Right kidney (tissue), 9 donors: Measurements from ENCODE around the gene CLTA.
A peak's percentile ranks its signal among the peaks of the same experiment; 100 is the strongest.

ENCODE experiments used
- DNase-seq: peaks from one replicate; pipeline ENCODE4 v3.0.0-alpha.2; 2016
- long read RNA-seq, 8 donors: transcript quantifications; one replicate each; lab custom pipeline, GENCODE V29; 2026

The CLTA gene, protein sequence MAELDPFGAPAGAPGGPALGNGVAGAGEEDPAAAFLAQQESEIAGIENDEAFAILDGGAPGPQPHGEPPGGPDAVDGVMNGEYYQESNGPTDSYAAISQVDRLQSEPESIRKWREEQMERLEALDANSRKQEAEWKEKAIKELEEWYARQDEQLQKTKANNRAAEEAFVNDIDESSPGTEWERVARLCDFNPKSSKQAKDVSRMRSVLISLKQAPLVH
- long read RNA-seq, donor 1, transcript CLTA-202 (5 exons, 1,073 nt) = major isoform, 195 of 277 reads
- long read RNA-seq, donor 1, partial matches to known transcripts = 81 of 277 reads
- long read RNA-seq, donor 1, other reads (novel, unspliced or antisense) = 0 of 277 reads
- long read RNA-seq, donor 2, transcript CLTA-202 (5 exons, 1,073 nt) = major isoform, 137 of 152 reads
- long read RNA-seq, donor 2, partial matches to known transcripts = 15 of 152 reads
- long read RNA-seq, donor 2, other reads (novel, unspliced or antisense) = 0 of 152 reads
- long read RNA-seq, donor 3, transcript CLTA-202 (5 exons, 1,073 nt) = major isoform, 58 of 75 reads
- long read RNA-seq, donor 3, partial matches to known transcripts = 13 of 75 reads
- long read RNA-seq, donor 3, other reads (novel, unspliced or antisense) = 0 of 75 reads
- long read RNA-seq, donor 4, transcript CLTA-202 (5 exons, 1,073 nt) = major isoform, 127 of 208 reads
- long read RNA-seq, donor 4, partial matches to known transcripts = 75 of 208 reads
- long read RNA-seq, donor 4, other reads (novel, unspliced or antisense) = 5 of 208 reads
- long read RNA-seq, donor 5, transcript CLTA-202 (5 exons, 1,073 nt) = major isoform, 188 of 202 reads
- long read RNA-seq, donor 5, partial matches to known transcripts = 11 of 202 reads
- long read RNA-seq, donor 5, other reads (novel, unspliced or antisense) = 0 of 202 reads
- long read RNA-seq, donor 6, transcript CLTA-202 (5 exons, 1,073 nt) = major isoform, 165 of 315 reads
- long read RNA-seq, donor 6, partial matches to known transcripts = 144 of 315 reads
- long read RNA-seq, donor 6, other reads (novel, unspliced or antisense) = 5 of 315 reads
- long read RNA-seq, donor 7, transcript CLTA-202 (5 exons, 1,073 nt) = major isoform, 254 of 314 reads
- long read RNA-seq, donor 7, partial matches to known transcripts = 52 of 314 reads
- long read RNA-seq, donor 7, other reads (novel, unspliced or antisense) = 5 of 314 reads
- long read RNA-seq, donor 8, transcript CLTA-202 (5 exons, 1,073 nt) = major isoform, 140 of 157 reads
- long read RNA-seq, donor 8, partial matches to known transcripts = 16 of 157 reads
- long read RNA-seq, donor 8, other reads (novel, unspliced or antisense) = 0 of 157 reads

DNA sequence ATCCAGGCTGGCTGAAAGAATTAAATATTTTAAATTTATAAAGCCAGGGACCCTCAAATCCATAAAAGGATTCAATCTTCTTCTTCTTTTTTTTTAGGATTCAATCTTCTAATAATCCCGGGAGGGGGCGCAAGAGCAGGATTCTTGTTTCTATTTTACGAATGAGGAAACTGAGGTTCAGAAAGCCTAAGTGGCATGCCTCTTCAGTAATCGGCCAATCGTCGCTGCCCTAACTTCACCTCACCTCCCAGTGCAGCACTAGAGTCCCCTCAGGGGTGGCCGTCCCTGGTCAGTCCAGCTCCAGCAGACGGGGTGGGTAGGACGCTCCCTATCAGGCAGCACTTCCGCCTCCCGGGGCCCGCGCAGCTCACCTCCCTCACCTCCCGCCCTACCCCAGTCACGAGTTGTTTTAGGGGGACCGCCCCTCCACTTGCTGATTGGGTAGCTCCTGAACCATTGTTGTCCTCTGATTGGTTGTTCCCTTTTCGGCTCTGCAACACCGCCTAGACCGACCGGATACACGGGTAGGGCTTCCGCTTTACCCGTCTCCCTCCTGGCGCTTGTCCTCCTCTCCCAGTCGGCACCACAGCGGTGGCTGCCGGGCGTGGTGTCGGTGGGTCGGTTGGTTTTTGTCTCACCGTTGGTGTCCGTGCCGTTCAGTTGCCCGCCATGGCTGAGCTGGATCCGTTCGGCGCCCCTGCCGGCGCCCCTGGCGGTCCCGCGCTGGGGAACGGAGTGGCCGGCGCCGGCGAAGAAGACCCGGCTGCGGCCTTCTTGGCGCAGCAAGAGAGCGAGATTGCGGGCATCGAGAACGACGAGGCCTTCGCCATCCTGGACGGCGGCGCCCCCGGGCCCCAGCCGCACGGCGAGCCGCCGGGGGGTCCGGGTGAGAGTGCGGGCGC lies at the start of gene CLTA:
Gene CLTA (plus strand): TSS at position 534 of the 902 bp plus-strand sequence. CDS start 136 bp downstream, at position 670.
- peak; percentile 93 for DNase-seq

DNA sequence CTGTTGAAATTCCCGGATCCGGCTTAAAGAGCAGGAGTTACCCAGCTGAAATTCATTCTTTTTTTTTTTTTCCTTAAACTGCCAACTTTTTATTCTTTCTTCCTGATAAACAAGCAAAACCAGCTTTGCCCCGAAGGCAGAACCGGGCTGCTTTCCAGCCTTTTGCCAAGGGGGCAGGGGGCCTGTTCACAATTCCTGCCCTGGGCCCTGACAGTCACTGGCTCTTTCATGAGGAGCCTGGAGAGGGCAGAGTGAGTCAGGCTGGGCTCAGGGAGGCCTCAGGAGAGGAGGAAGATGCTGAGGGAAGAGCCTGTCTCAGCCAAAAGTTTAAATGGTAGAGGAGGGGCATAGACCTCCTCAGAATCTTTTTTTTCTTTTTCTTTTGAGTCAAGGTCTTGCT lies 49.4 kb upstream of the CLTA start:
- no peak for DNase-seq

DNA sequence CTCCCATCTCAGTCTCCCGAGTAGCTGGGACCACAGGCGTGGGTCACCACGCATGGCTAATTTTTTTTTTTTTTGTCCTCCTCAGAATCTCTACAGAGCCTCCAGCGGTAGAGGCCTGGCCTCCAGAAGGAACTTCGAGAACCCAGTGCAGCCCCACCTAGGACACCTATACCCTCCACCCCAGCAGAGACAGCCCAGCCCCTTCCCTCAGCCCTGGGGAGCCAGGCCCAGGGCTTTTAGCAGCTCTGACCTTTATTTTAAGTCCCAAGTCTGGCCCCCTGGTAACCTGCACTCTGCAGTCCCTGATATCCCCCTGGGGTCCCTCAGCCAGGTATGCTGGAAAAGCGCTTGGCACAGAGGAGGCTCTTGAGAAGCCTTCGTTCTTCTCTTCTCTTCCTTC lies 49.0 kb upstream of the CLTA start:
- no peak for DNase-seq

DNA sequence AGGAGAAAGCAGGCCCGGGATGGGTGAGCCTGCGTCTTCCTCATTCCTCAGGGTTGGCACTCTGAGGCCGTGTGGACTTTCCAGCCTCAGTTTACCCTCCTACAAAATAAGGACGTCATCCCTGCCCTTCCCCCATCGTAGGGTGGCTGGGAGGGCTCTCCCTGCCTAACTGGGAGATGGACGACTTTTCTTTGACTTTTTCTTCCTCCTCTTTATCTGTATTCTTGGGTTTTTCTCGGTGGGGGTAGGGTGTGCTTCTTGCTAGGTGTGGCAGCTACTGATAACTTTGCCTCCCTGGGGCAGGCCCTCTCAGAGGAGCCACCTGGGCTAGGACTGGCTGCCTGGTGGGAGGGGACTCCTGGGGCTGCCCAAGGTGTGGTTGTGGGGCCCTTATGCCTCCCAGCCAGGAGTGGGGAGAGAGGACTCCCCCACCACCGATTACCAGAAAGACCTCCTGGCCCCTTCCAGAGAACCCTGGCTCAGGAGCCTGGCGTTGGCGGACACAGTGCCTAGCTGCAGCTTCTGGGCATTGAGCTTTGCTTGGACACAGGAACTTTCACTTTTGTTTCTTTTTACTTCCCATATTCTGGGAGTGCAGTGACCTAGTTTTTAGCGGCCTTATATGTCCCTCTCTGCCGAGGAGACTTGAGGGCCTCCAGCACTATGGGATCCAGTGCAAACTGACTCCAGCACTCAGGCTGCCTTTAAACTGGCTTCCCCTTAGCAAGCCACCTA lies 48.0 kb upstream of the CLTA start:
- no peak for DNase-seq

DNA sequence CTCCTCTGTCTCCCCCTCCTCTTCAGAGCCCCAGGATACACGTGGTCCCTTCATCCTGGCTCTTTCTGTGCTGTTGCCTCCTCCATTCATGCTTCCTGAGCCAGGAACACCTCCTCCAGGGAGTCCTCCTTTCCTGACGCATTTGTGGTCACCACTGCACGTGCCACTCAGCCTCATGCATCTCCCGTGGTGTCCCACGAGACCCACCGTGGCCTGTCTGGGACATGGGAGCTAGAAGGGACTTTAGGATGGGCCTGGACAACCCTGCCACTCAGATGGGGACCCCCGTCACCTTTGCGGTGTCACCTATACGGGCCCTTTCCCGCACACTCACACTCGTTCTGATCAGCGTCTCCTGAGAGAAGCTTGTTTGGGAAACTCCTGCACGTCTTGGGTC lies 47.5 kb upstream of the CLTA start:
- DNase-seq = no peak

DNA sequence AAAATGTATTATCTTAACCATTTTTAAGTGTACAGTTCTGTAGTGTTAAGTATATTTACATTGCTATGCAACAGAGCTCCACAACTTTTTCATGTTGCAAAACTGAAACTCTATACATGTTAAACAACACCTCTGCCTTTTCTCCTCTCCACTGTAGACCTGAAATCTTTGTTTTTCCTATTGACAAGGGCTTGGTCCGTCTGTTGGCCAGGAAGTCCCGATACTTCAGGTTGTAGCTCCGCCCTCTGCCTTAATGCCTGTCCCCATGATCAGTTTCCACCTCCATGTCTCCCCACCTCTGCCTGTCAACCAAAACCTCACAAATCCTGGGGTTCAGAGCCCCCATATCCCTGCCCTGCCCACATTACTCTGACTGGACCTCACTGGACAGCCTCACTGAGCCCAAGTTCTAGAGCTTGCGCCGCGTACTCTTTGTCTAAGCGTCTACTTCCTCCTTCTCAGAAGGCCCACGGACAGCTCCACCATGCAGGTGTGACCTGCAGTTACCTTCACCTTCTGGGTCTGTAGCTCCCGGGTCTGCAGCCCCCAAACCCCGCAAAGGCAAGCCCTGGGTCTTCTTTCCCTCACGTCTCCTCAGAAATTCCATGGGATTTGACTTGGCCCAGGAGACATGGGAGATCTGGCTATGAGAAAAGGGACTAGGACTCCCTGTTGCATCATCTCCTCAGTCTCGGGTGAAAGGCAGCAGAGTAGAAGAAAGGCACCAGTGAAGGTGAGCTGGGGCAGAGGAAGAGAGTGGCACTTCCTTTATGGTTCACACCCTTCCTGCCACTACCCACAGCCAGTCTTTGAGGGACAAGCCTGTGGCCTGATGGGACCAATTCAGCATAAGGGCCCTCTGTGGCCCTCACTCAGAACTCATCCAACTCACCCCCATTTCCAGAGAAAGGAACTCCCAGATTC lies 46.1 kb upstream of the CLTA start:
- DNase-seq = no peak

DNA sequence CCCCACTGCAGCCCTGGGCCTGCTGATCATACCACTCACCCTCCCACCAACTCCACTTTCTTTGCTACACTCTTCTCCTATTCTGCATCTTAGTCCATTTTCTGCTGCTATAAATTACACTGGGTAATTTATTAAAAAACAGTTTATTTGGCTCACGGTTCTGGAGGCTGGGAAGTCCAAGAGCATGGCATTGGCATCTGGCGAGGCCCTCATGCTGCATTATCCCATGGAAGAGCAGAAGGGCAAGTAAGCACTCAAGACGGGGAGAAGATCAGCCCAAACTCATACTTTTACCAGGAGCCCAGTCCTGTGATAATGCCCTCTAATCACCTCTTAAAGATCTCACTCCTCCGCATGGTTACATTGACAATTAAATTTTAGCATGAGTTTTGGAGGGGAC lies 44.8 kb upstream of the CLTA start:
- no peak for DNase-seq

DNA sequence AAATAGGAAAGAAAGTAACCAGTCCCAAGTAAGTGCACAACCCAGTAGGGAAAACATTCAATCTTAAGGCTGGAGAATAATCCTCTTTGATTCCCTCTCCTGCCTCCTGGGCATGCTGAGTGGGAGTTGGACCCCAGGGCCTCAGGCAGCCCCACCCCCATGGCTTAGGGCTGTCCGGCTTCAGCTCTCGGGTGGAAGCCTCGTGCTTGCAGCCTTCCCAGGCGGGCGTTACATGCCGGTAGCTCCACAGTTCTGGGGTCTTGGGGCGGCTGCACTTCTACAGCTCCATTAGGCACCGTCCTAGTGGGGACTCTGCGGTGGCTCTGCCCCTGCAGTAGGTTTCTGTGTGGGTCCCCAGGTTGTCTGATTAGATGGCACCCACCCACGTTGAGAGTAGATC lies 44.1 kb upstream of the CLTA start:
- DNase-seq = no peak

DNA sequence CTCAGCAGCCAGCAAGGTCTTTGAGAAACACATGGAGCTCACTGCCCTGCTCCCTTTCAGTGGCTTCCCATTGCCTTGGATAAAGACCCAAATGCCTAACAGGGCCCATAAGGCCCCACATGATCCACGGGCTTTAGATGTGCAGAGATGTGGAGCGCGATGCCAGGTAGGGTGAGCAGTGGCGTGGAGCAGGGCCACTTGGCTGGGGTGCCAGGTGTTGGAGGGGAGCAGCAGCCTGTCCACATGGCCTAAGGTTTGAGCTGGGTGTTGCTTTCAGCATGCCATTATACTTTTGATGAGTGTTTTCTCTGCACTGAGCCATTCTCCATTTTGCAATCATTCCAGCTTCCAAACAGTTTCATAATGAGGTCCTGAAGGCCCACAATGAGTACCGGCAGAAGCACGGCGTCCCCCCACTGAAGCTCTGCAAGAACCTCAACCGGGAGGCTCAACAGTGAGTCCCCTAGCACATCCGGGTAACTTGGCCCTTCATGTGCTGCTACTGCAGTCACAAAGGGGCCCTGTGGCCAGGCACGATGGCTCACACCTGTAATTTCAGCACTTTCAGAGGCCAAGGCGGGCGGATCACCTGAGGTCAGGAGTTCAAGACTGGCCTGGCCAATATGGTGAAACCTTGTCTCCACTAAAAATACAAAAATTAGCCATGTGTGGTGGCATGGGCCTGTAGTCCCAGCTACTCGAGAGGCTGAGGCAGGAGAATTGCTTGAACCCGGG lies 43.1 kb upstream of the CLTA start:
- DNase-seq = no peak

DNA sequence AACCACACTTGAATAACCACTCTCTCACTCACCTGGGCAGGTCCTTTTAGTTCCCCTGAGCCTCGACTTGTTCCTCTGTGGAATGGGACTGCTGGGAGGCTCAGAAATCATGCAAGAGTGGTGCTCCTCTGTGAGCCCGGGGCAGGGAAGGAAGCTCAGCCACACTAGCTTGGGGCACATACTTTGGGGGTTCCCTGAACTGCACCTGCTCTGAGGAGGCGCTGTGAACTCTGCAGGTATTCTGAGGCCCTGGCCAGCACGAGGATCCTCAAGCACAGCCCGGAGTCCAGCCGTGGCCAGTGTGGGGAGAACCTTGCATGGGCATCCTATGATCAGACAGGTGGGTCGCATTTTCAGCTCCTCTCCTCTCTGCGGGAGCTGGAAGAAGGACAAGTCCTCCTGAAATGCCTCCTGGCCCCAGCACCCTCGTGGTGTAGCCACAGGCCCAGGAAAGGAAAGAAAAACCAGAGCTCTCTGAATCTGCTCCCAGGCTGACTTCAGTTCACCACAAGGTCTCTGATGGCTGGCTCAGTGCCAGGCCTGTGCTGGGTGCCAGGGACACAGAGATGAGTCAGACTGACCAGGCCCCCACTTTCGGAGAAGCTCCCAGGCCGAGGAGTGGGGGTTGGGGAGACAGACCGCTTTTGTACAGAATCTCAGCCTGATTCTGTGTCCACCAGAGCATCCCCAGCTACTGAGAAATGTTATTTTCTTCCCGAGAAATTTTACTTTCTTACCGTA lies 42.2 kb upstream of the CLTA start:
- no peak for DNase-seq

DNA sequence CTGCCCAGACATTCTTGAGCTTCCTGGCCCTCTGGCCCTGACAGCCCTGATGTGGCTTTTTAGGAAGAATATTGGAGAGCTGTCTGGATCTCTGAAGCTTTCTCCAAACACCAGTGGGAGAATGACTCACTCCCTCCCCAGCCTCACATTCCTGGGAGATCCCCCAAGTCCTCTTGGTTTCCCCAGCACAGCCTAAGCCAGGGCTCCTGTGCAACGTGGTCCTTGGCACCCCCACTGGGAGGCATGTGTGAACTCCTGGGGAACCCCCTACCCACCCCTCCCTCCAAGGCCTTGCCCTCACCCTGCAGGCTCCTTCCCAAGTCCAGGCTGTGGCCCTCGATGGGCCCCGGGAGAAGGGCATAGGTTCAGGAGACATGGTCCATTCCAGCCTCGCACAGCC lies 41.5 kb upstream of the CLTA start:
- no peak for DNase-seq

DNA sequence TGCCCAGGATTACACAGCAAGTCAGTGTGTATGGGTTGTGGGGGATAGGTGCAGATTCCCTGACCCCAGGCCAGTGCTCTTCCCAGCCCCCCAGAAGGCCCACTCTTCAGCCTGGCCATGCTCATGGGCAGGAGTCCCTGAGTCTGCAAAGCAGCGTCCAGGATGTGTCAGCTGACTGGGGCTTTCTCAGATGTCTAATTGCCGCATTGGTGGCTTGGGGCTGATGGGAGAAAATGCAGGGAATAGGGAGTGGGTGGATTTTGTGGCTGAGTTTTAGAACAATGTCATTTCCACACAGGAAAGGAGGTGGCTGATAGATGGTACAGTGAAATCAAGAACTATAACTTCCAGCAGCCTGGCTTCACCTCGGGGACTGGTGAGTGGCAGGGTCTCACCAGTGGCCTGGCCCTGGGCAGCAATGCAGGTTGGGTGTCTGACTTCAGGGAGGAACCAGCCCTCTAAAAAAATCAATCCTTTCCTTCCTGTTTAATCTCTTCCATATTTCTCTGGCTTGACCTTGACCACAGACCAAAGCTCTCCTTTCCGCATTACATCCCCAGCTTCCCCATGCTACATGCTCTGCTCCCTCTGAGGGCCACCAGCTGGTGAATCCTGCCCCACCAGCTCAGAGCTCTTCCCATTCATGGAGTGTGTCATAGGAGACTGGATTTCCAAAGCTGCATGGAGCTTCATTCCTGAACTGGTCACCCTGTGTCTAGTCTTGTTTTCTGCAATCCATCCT lies 40.0 kb upstream of the CLTA start:
- DNase-seq = no peak

DNA sequence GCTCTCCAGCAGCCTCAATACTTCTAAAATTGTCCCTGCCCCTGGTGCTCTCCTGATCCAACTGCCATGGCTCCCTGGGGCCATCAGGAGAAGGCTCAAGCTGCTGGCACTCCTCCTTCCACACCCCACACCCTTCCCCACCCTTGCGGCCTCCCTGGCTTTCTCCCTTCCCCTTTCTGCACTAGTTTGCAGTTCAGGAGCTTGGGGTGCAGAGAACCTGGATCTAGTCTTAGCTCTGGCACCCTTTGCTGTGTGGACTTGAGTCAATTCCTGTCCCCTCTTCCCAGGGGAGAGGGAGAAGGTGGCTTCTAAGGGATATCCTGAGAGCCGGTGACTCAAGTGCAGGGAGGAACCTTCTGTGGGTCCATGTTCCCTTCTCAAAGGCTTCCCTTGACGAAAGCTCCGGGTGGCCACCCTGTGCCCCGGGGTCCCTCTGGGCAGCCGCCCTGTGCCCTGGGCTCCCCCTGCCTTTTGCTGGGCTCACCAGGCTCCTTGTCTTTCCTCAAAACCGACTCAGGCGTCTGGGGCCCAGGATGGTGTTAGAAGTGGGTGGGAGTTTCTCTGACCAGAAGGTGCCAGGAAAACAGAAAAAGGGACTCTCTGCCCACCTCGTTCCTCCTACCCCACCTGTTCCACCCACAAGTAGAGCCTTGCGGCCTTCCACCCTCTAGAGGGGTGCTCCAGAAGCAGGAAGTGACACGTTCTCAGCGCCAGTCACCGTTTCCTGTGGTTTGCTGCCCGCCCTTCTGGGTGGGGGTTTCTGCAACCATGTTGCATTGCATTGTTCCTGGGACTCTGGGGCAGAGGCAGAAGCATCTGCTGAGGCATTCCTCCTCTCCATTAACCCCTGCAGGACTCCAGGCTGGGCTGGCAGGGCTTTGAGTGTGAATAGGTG lies 39.2 kb upstream of the CLTA start:
- DNase-seq = no peak

DNA sequence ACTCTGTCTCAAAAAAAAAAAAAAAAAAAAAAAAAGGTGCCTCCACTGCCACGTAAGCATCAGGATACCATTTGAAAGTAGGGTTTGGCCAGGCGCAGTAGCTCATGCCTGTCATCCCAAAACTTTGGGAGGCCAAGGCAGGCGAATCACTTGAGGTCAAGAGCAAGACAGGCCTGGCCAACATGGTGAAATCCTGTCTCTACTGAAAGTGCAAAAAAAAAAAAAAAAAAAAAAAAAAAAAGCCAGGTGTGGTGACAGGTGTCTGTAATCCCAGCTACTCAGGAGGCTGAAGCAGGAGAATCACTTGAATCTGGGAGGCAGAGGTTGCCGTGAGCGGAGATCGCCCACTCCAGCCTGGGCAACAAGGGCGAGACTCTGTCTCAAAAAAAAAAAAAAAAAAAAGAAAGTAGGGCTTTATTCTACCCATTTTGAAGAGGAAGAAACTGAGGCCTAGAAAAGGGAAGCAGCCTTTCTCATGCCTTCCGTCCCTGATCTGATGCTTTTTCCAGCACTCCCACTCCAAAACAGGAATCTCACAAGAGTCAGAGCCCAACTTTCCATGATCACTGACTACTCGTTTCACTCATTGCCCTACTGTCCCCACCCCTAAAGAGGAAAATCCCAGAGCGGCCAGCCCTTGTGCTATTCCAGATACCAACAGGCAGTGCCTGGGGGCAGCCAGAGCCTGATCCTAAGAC lies 37.8 kb upstream of the CLTA start:
- DNase-seq = no peak

DNA sequence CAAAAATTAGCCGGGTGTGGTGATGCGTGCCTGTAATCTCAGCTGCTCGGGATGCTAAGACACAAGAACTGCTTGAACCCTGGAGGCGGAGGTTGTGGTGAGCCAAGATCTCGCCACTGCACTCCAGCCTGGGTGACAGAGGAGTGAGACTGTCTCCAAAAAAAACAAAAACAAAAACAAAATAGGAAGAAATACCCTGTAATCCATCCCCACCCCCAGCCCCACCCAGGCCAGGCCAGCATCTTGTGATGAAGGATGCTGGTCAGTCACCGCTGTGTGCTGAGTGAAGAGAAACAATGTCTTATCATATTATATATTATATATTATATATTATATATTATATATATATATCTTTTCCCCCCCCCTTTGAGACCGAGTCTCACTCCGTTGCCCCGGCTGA lies 37.0 kb upstream of the CLTA start:
- no peak for DNase-seq
